Activated CD4-positive, alpha-beta T cell treated with anti-CD3 and anti-CD28 coated beads, Interleukin-2, amount 10 ng/mL, durations not matched to agents 7 days and 5 days (primary cell): Measurements from ENCODE around the gene HDAC4. TPM values are rescaled to one million over a fixed set of nuclear protein-coding genes. Genes with fewer than 3 reads are reported as not detected.

Experiments
- CTCF ChIA-PET: fragments of 350-600 bp; sonication (Branson Sonifier 250); formaldehyde crosslinking; loops from one replicate; lab custom pipeline; 2021; ENCODE audit warnings: antibody characterized with exemption; lab: Charles Lee
- POLR2A ChIA-PET: fragments of 350-600 bp; sonication (Branson Sonifier 250); formaldehyde crosslinking; loops from one replicate; lab custom pipeline; 2021; ENCODE audit warnings: antibody characterized with exemption; lab: Charles Lee
- DNase-seq: peaks from one replicate; pipeline ENCODE4 v3.0.0-alpha.2; 2020
- H3K27ac Mint-ChIP-seq: one replicate; pipeline ENCODE4 v1.8.0; 2021; ENCODE audit warnings: mild to moderate bottlenecking, moderate library complexity, mixed read lengths
- H3K27me3 Mint-ChIP-seq: one replicate; pipeline ENCODE4 v1.8.0; 2021; ENCODE audit warnings: mixed read lengths
- H3K36me3 Mint-ChIP-seq: one replicate; pipeline ENCODE4 v1.8.0; 2021; ENCODE audit warnings: low read depth, mixed read lengths
- H3K4me1 Mint-ChIP-seq: one replicate; pipeline ENCODE4 v1.8.0; 2021; ENCODE audit warnings: mixed read lengths
- H3K4me3 Mint-ChIP-seq: one replicate; pipeline ENCODE4 v1.8.0; 2021; ENCODE audit warnings: mild to moderate bottlenecking, moderate library complexity, mixed read lengths
- H3K9me3 Mint-ChIP-seq: one replicate; pipeline ENCODE4 v1.8.0; 2021; ENCODE audit warnings: mixed read lengths
- total RNA-seq, 2 experiments: library from RNA; stranded (reverse); gene quantifications; one replicate each; pipeline ENCODE4 v1.2.3, GENCODE V29; 2021

Gene HDAC4
- total RNA-seq, 2 experiments from 2014 or later, result 57.1 to 68.4 TPM

GRCh38 chr2:239165206-239165831 lies 235.5 kb downstream of the HDAC4 start:
- H3K27ac Mint-ChIP-seq, result peak overlapping the region; percentile 48
- H3K27me3 Mint-ChIP-seq, result no peaks in the 10 kb centered on the region
- POLR2A ChIA-PET, result no interaction called here
- no peaks in the 10 kb centered on the region for H3K9me3 Mint-ChIP-seq
- no peak for DNase-seq
- H3K36me3 Mint-ChIP-seq, result peaks cover 47% of the 10 kb centered on the region
- CTCF ChIA-PET, result no interaction called here
- peaks cover 21% of the 10 kb centered on the region for H3K4me1 Mint-ChIP-seq
- H3K4me3 Mint-ChIP-seq, result no peak overlapping the region

- DNase-seq, result peak; percentile 37
- CTCF ChIA-PET, result no interaction called here
- Mint-ChIP-seq H3K36me3 (peaks cover 51% of the 10 kb centered on the region), H3K27me3 (no peaks in the 10 kb centered on the region), H3K9me3 (no peaks in the 10 kb centered on the region), H3K27ac (peak overlapping the region; percentile 58), H3K4me1 (peaks cover 21% of the 10 kb centered on the region), H3K4me3 (no peak overlapping the region)
- POLR2A ChIA-PET, result no interaction called here
These were observed 236.4 kb downstream of the HDAC4 start for GRCh38 chr2:239164335-239164871.

- POLR2A ChIA-PET, result no interaction called here
- no peak for DNase-seq
- peak overlapping the region; percentile 58 for H3K27ac Mint-ChIP-seq
- peaks cover 54% of the 10 kb centered on the region for H3K36me3 Mint-ChIP-seq
- no peaks in the 10 kb centered on the region for H3K27me3 Mint-ChIP-seq
- CTCF ChIA-PET, result interaction anchor here (0.5 to 0.6 kb wide), 2 partner anchors 74 to 893 kb away, joined by 3 read pairs; no protein-coding TSS in a partner anchor
- peaks cover 21% of the 10 kb centered on the region for H3K4me1 Mint-ChIP-seq
- H3K9me3 Mint-ChIP-seq, result no peaks in the 10 kb centered on the region
- H3K4me3 Mint-ChIP-seq, result no peak overlapping the region
These were observed 237.0 kb downstream of the HDAC4 start for GRCh38 chr2:239163688-239164334.

- H3K36me3 Mint-ChIP-seq, result peaks cover 54% of the 10 kb centered on the region
These were observed 237.7 kb downstream of the HDAC4 start for GRCh38 chr2:239162976-239163687.

GRCh38 chr2:239162141-239162821 lies 238.5 kb downstream of the HDAC4 start:
- no peak for DNase-seq
- H3K4me3 Mint-ChIP-seq, result no peak overlapping the region
- H3K27ac Mint-ChIP-seq, result no peak overlapping the region
- ChIA-PET POLR2A (no interaction called here), CTCF (interaction anchor here (1.5 kb wide), 1 partner anchor 58 kb away, joined by 4 read pairs; no protein-coding TSS in a partner anchor)
- H3K9me3 Mint-ChIP-seq, result no peaks in the 10 kb centered on the region
- no peaks in the 10 kb centered on the region for H3K27me3 Mint-ChIP-seq
- H3K36me3 Mint-ChIP-seq, result peaks cover 54% of the 10 kb centered on the region
- H3K4me1 Mint-ChIP-seq, result peaks cover 21% of the 10 kb centered on the region

More at GRCh38 chr2:239162976-239163687, 237.7 kb downstream of the HDAC4 start:
- Mint-ChIP-seq H3K4me1 (peaks cover 21% of the 10 kb centered on the region), H3K27ac (no peak overlapping the region), H3K27me3 (no peaks in the 10 kb centered on the region), H3K4me3 (no peak overlapping the region), H3K9me3 (no peaks in the 10 kb centered on the region)
- no peak for DNase-seq
- POLR2A ChIA-PET, result no interaction called here
- CTCF ChIA-PET, result interaction anchor here (0.5 to 1.5 kb wide), 3 partner anchors 57 to 893 kb away, joined by 3 to 4 read pairs (median 3); no protein-coding TSS in a partner anchor

- Mint-ChIP-seq H3K36me3 (peaks cover 56% of the 10 kb centered on the region), H3K4me1 (peaks cover 21% of the 10 kb centered on the region), H3K27me3 (no peaks in the 10 kb centered on the region), H3K9me3 (no peaks in the 10 kb centered on the region), H3K27ac (no peak overlapping the region), H3K4me3 (no peak overlapping the region)
- CTCF ChIA-PET, result interaction anchor here (1.5 kb wide), 1 partner anchor 59 kb away, joined by 4 read pairs; no protein-coding TSS in a partner anchor
- no peak for DNase-seq
- POLR2A ChIA-PET, result no interaction called here
These were observed 239.1 kb downstream of the HDAC4 start for GRCh38 chr2:239161711-239162140.

GRCh38 chr2:239160226-239161143 lies 240.3 kb downstream of the HDAC4 start:
- ChIA-PET CTCF (no interaction called here), POLR2A (no interaction called here)
- H3K36me3 Mint-ChIP-seq, result peaks cover 63% of the 10 kb centered on the region
- H3K27ac Mint-ChIP-seq, result no peak overlapping the region
- no peaks in the 10 kb centered on the region for H3K27me3 Mint-ChIP-seq
- no peak for DNase-seq
- no peak overlapping the region for H3K4me3 Mint-ChIP-seq
- no peaks in the 10 kb centered on the region for H3K9me3 Mint-ChIP-seq
- H3K4me1 Mint-ChIP-seq, result peaks cover 21% of the 10 kb centered on the region

- no peaks in the 10 kb centered on the region for H3K9me3 Mint-ChIP-seq
These were observed 241.3 kb downstream of the HDAC4 start for GRCh38 chr2:239159476-239159911.

GRCh38 chr2:239158641-239159475 lies 242.0 kb downstream of the HDAC4 start:
- ChIA-PET CTCF (no interaction called here), POLR2A (no interaction called here)
- no peak overlapping the region for H3K27ac Mint-ChIP-seq
- H3K36me3 Mint-ChIP-seq, result peaks cover 74% of the 10 kb centered on the region
- H3K9me3 Mint-ChIP-seq, result no peaks in the 10 kb centered on the region
- H3K4me3 Mint-ChIP-seq, result no peak overlapping the region
- H3K27me3 Mint-ChIP-seq, result no peaks in the 10 kb centered on the region
- DNase-seq, result no peak
- H3K4me1 Mint-ChIP-seq, result peaks cover 5% of the 10 kb centered on the region

More at GRCh38 chr2:239159476-239159911, 241.3 kb downstream of the HDAC4 start:
- no peaks in the 10 kb centered on the region for H3K27me3 Mint-ChIP-seq
- no peak for DNase-seq
- H3K4me3 Mint-ChIP-seq, result no peak overlapping the region
- POLR2A ChIA-PET, result no interaction called here
- peaks cover 11% of the 10 kb centered on the region for H3K4me1 Mint-ChIP-seq
- CTCF ChIA-PET, result no interaction called here
- peaks cover 69% of the 10 kb centered on the region for H3K36me3 Mint-ChIP-seq
- H3K27ac Mint-ChIP-seq, result peak overlapping the region; percentile 66

GRCh38 chr2:239157771-239158170 lies 243.0 kb downstream of the HDAC4 start:
- peaks cover 2% of the 10 kb centered on the region for H3K9me3 Mint-ChIP-seq
- peaks cover 78% of the 10 kb centered on the region for H3K36me3 Mint-ChIP-seq
- ChIA-PET POLR2A (no interaction called here), CTCF (no interaction called here)
- peaks cover 4% of the 10 kb centered on the region for H3K4me1 Mint-ChIP-seq
- no peak overlapping the region for H3K27ac Mint-ChIP-seq
- H3K4me3 Mint-ChIP-seq, result no peak overlapping the region
- DNase-seq, result no peak
- H3K27me3 Mint-ChIP-seq, result no peaks in the 10 kb centered on the region

GRCh38 chr2:239157269-239157668 lies 243.6 kb downstream of the HDAC4 start:
- no peak for DNase-seq

More at GRCh38 chr2:239157269-239157668, 243.6 kb downstream of the HDAC4 start:
- Mint-ChIP-seq H3K27ac (no peak overlapping the region), H3K9me3 (peaks cover 4% of the 10 kb centered on the region), H3K4me1 (peaks cover 6% of the 10 kb centered on the region), H3K36me3 (peaks cover 78% of the 10 kb centered on the region), H3K4me3 (no peak overlapping the region), H3K27me3 (no peaks in the 10 kb centered on the region)
- POLR2A ChIA-PET, result no interaction called here
- CTCF ChIA-PET, result no interaction called here
